Activated naive CD4-positive, alpha-beta T cell treated with anti-CD3 and anti-CD28 coated beads, Interleukin-2, amount 50 U/mL, for 72 hours (primary cell): ENCODE data around the gene AFTPH. TPM values are rescaled to one million over a fixed set of nuclear protein-coding genes. Genes with fewer than 3 reads are reported as not detected.

Experiments used
- ATAC-seq, 2 donors: fragments of 150-1000 bp; cut with Tn5 transposase; 2 replicates each; pipeline ENCODE4 v1.10.0; 2021; ENCODE audit warnings: mild to moderate bottlenecking in 2 of 2, moderate library complexity in 2 of 2
- DNase-seq, 2 donors: peaks; one replicate each; pipeline ENCODE4 v3.0.0; 2021 to 2022; ENCODE audit warnings: low spot score in 2 of 2
- H3K27ac Mint-ChIP-seq, 2 donors: one replicate each; pipeline ENCODE4 v1.8.0; 2022; ENCODE audit warnings: mild to moderate bottlenecking in 2 of 2, mixed read lengths in 2 of 2
- H3K36me3 Mint-ChIP-seq, 2 donors: one replicate each; pipeline ENCODE4 v1.8.0; 2022; ENCODE audit warnings: mixed read lengths in 2 of 2
- H3K9me3 Mint-ChIP-seq, 2 donors: one replicate each; pipeline ENCODE4 v1.8.0; 2022; ENCODE audit warnings: mixed read lengths in 2 of 2
- total RNA-seq, 2 donors: library from RNA; stranded (reverse); gene quantifications; one replicate each; pipeline ENCODE4 v1.2.3, GENCODE V29; 2022

Gene AFTPH
- total RNA-seq, 2 donors from 2014 or later: 34.1 to 48.5 TPM

- Mint-ChIP-seq H3K27ac (no peak overlapping the region), H3K36me3 (no peaks in the 10 kb centered on the region), H3K9me3 (no peaks in the 10 kb centered on the region)
- no peak for DNase-seq
- no peak for ATAC-seq
These were observed 103.0 kb downstream of the AFTPH start for GRCh38 chr2:64626963-64627760.

- Mint-ChIP-seq H3K27ac (peak overlapping the region in 1 of 2 donors; percentile 38), H3K36me3 (no peaks in the 10 kb centered on the region), H3K9me3 (no peaks in the 10 kb centered on the region)
- DNase-seq (no peak), ATAC-seq (peak in 1 of 2 donors; percentile 32)
These were observed 104.0 kb downstream of the AFTPH start for GRCh38 chr2:64627860-64628841.

- DNase-seq (no peak), ATAC-seq (no peak)
- Mint-ChIP-seq H3K27ac (peak overlapping the region in 1 of 2 donors; percentile 38), H3K9me3 (no peaks in the 10 kb centered on the region), H3K36me3 (peaks cover 4 to 6% of the 10 kb centered on the region in 2 donors)
These were observed 105.2 kb downstream of the AFTPH start for GRCh38 chr2:64629329-64629781.

- Mint-ChIP-seq H3K9me3 (no peaks in the 10 kb centered on the region), H3K36me3 (peaks cover 4 to 6% of the 10 kb centered on the region in 2 donors), H3K27ac (peak overlapping the region in 1 of 2 donors; percentile 25)
- DNase-seq (no peak), ATAC-seq (no peak)
These were observed 105.7 kb downstream of the AFTPH start for GRCh38 chr2:64629875-64630274.

- H3K27ac Mint-ChIP-seq: peak overlapping the region; percentile 24 to 25
- no peak for ATAC-seq
- H3K9me3 Mint-ChIP-seq: no peaks in the 10 kb centered on the region
- no peak for DNase-seq
- peaks cover 7 to 10% of the 10 kb centered on the region in 2 donors for H3K36me3 Mint-ChIP-seq
These were observed 106.6 kb downstream of the AFTPH start for GRCh38 chr2:64630752-64631151.

GRCh38 chr2:64631771-64632170, 107.6 kb downstream of the AFTPH start:
- no peak for ATAC-seq
- no peak overlapping the region for H3K27ac Mint-ChIP-seq
- DNase-seq: no peak
- H3K36me3 Mint-ChIP-seq: peaks cover 9 to 19% of the 10 kb centered on the region in 2 donors
- no peaks in the 10 kb centered on the region for H3K9me3 Mint-ChIP-seq

- Mint-ChIP-seq H3K9me3 (no peaks in the 10 kb centered on the region), H3K27ac (no peak overlapping the region), H3K36me3 (peaks cover 9 to 19% of the 10 kb centered on the region in 2 donors)
- no peak for DNase-seq
- ATAC-seq: no peak
These were observed 109.0 kb downstream of the AFTPH start for GRCh38 chr2:64632835-64633819.

GRCh38 chr2:64634345-64635267, 110.5 kb downstream of the AFTPH start:
- no peaks in the 10 kb centered on the region for H3K9me3 Mint-ChIP-seq
- peaks cover 9 to 19% of the 10 kb centered on the region in 2 donors for H3K36me3 Mint-ChIP-seq
- DNase-seq (no peak), ATAC-seq (no peak)
- no peak overlapping the region for H3K27ac Mint-ChIP-seq

GRCh38 chr2:64635976-64636911, 112.1 kb downstream of the AFTPH start:
- Mint-ChIP-seq H3K9me3 (no peaks in the 10 kb centered on the region), H3K36me3 (peaks cover 9 to 19% of the 10 kb centered on the region in 2 donors), H3K27ac (peak overlapping the region; percentile 28 to 75)
- DNase-seq (no peak), ATAC-seq (peak; percentile 50 to 60)

- Mint-ChIP-seq H3K27ac (peak overlapping the region; percentile 28 to 75), H3K9me3 (no peaks in the 10 kb centered on the region), H3K36me3 (peaks cover 9 to 19% of the 10 kb centered on the region in 2 donors)
- no peak for DNase-seq
- ATAC-seq: peak; percentile 42 to 50
These were observed 113.0 kb downstream of the AFTPH start for GRCh38 chr2:64637000-64637635.

- no peaks in the 10 kb centered on the region for H3K9me3 Mint-ChIP-seq
- DNase-seq (no peak), ATAC-seq (peak; percentile 42 to 66)
- H3K27ac Mint-ChIP-seq: peak overlapping the region in 1 of 2 donors; percentile 28
- peaks cover 9 to 19% of the 10 kb centered on the region in 2 donors for H3K36me3 Mint-ChIP-seq
These were observed 113.8 kb downstream of the AFTPH start for GRCh38 chr2:64637931-64638330.

- DNase-seq (no peak), ATAC-seq (no peak)
- Mint-ChIP-seq H3K27ac (no peak overlapping the region), H3K9me3 (no peaks in the 10 kb centered on the region), H3K36me3 (peaks cover 5 to 16% of the 10 kb centered on the region in 2 donors)
These were observed 114.5 kb downstream of the AFTPH start for GRCh38 chr2:64638502-64639120.

- H3K27ac Mint-ChIP-seq: no peak overlapping the region
- peaks cover 5 to 13% of the 10 kb centered on the region in 2 donors for H3K36me3 Mint-ChIP-seq
- ATAC-seq (no peak), DNase-seq (no peak)
- H3K9me3 Mint-ChIP-seq: no peaks in the 10 kb centered on the region
These were observed 115.6 kb downstream of the AFTPH start for GRCh38 chr2:64639691-64640090.
